HG02973 (cell line): ENCODE results near the gene IQCN.
A peak's percentile ranks its signal among the peaks of the same experiment; 100 is the strongest.

ENCODE experiments used
- ATAC-seq: cut with Tn5 transposase; IDR thresholded peaks from one replicate; pipeline ENCODE4 v1.9.1; 2021; ENCODE audit warnings: moderate library complexity; ENCODE audit not compliant: unreplicated experiment

Gene IQCN, protein sequence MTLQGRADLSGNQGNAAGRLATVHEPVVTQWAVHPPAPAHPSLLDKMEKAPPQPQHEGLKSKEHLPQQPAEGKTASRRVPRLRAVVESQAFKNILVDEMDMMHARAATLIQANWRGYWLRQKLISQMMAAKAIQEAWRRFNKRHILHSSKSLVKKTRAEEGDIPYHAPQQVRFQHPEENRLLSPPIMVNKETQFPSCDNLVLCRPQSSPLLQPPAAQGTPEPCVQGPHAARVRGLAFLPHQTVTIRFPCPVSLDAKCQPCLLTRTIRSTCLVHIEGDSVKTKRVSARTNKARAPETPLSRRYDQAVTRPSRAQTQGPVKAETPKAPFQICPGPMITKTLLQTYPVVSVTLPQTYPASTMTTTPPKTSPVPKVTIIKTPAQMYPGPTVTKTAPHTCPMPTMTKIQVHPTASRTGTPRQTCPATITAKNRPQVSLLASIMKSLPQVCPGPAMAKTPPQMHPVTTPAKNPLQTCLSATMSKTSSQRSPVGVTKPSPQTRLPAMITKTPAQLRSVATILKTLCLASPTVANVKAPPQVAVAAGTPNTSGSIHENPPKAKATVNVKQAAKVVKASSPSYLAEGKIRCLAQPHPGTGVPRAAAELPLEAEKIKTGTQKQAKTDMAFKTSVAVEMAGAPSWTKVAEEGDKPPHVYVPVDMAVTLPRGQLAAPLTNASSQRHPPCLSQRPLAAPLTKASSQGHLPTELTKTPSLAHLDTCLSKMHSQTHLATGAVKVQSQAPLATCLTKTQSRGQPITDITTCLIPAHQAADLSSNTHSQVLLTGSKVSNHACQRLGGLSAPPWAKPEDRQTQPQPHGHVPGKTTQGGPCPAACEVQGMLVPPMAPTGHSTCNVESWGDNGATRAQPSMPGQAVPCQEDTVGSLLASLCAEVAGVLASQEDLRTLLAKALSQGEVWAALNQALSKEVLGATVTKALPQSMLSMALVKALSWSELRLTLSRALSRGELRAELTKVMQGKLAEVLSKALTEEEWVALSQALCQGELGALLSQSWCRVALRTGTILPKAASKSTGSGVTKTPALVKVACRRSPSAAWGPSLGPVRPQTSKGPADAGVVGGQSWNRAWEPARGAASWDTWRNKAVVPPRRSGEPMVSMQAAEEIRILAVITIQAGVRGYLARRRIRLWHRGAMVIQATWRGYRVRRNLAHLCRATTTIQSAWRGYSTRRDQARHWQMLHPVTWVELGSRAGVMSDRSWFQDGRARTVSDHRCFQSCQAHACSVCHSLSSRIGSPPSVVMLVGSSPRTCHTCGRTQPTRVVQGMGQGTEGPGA (N-terminal part only)

DNA sequence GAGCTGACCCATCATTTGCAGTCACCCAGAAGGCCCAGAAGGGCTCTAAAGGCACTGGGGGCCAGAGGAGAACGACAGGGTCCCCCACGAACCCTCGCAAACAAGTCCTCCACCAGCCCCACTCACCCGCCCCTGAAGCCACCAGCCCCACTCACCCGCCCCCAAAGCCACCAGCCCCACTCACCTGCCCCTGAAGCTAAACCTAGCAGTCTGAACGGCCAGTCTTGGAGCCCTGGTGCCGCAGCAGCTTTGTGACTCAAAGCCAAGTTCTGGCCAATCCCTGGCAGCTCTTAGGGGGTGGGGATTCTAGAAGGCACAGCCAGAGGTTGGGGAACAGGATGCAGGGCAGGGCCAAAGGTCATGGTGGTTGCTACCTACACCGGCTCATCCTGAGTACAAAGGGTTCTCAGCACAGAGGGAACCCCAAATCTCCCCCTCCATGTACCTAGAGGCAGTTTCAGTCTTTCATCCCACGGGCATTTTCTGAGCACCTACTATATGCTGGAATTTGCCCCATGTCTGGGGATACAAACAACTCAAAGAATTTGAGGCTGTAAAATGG is at the start of gene IQCN:
TSS of gene IQCN (minus strand) at position 234 of the 562 bp plus-strand sequence. CDS start 4,974 bp downstream, outside the sequence.
- ATAC-seq: no peak

DNA sequence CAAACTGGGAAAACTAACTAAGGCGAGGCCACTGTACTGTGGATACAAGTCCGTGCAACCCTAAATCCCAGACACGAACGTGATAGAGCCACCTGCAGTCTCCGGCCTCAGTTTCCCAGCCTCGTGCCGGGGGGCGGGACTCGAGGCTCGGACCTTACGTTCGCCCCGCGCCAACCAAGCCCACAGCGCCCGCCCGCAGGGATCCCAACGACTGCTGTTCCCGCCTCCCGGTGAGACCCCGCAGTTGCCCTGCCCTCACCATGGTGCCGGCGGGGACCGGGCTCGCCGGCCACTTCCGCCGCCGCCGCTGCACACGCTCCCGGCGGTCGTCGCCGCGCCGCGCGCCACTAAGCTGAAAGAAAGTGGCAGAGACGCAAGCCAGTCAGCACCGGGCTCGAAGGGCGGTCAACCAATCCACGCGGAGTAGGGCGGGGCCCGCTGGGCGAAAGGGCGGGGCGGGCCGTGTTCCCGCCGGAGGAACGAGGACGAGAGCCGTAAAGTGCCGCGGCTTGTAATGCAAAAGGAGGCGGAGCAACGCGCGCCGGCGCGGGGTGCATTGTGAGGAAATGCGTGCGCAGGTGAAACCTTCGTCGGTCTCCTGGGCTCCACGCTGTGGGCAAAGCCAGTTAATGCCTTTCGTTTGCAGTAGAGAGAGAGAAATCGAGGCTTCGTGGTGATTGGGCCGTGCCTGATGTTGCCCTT is 48.7 kb upstream of the IQCN start, which contains the start of gene LSM4:
TSS of gene LSM4 (minus strand) at position 318 of the 702 bp plus-strand sequence. CDS start at position 262, 56 bp downstream.
- peak; percentile 88 for ATAC-seq

DNA sequence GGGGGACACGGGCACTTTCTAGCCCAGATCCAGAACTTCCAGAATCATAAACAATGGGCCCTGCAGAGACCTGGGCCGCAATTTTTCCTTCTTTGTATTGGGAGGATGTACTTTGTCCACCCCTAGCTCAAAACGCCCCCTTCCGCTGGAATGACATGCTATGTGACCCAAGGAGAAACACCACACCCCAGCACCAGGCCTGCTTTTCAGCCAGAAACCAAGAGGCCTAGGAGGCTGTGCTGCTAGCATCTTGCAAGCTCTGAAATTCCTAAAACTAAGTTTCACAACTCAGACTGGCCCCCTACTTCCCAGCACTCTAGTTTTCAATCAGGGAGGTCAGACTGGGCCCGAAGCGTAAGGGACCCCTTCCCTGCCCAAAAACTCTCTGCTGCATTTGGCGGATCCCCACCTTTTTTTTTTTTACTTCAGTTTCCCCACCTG is 48.1 kb upstream of the IQCN start:
- ATAC-seq: peak; percentile 25

DNA sequence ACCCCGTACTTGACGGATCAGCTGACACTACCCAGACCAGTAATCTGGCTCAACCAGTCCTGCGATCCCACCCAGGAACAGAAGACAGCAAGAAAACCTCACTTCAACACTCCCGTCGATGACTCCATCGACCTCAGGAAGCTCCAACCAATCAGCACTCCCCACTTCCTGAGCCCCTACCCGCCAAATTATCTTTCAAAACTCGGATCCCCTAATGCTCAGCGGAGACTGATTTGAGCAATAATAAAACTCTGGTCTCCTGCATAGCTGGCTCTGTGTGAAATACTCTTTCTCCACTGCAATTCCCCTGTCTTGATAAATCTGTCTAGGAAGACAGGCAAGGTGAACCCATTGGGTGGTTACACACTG is 47.5 kb upstream of the IQCN start:
- no peak for ATAC-seq

DNA sequence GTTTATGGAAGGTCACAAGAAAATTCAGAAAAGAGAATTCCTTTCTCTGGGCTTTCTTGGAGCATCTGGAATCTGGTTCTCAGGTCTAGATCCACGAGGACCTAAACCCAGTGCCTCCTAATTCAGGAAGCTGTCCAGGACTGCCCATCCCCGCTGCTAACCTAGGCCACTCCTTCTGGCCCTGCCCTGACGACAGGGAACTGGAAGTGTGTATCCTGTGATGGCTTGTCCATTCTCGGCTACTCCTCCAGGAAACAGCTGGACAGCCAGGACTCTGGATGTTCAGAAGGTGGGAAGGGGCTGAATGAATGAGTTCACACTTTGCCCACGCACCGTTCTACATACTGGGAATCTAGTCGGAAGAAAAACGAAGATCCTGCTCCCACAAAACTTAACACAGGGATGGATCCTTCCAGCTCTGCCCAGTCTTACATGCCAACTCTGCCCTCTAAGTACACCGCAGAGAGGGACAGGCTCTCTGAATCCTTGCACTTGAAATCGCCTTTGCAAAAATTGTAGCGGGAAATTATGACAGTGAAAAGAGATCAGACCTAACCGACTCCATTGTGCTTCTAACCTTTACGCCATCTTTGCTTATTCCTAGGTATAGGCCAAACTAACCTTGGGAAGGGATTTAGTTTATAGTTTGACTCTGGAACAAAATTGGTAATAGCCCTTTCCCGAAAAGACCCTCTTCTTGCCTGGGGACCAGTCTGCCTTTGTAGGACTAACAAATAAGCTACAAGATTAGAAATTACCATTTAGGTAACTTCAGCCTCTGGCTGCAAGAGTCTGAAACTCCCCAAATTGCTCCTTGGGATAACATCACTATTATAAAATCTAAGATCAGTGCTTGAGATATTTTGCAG is 46.8 kb upstream of the IQCN start:
- no peak for ATAC-seq

DNA sequence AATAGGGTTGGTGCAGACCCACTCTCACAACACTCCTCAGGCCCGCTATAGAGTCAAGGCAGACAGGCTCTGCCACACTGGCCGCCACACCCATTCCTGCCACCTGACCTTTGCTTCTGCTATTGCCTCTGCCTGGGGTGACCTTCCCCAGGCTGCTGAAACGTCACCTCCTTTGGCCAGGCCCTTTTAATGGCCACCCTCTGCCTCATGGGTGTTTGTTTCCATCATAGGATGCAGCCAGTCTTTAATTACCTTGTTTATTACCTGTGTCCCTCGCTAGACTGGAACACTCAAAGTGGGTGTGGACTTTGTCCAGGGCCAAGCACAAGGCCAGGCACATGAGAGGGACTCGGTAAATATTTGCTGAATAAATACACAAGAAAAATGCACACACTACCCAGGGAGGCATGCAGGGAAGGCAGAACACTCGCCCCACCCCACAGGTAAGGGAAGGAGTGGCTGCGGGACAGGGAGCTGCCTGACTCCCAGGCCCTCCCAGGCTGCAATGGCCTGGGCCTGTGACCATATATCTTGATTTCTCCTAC is 45.4 kb upstream of the IQCN start:
- no peak for ATAC-seq

DNA sequence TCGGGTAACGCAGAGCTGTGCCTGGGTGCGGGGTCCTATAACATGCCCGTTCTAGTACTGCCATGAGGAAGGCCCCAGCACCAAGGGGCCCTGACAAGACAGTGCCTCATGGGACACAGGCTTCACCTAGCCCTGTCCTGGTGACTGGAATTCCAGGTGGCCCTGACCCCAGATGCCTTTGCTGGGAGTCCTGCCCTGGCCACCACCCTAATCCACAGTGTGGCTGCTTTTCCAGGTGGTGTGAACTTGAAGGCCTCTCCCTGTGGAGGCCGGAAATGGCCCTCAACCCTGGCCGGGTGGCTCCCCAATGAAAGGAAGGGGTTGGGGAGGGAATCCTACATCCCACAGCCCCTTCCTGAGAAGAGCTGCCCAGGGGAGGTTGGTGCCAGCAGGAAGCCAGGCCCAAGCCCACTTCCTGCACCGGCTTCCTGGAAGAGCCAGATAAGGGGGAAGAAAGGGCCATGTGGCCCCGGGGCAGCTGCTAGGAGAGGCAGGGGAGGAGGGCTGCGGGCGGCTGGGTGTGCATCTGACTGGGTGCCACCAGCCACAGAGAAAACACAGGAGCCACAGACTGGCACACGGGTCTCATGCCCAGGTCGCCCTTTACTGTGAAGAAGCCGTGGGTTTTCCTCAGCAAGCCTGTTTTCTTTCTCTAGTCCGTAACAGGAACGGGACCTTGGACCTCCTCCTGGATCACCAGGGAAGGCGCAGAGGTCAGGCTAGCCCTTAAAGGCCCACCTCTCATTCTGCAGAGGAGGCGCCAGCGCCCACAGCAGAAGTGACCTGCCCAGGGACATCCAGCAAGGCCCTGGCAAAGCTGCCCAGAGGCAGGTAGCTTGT is 43.9 kb upstream of the IQCN start:
- no peak for ATAC-seq

DNA sequence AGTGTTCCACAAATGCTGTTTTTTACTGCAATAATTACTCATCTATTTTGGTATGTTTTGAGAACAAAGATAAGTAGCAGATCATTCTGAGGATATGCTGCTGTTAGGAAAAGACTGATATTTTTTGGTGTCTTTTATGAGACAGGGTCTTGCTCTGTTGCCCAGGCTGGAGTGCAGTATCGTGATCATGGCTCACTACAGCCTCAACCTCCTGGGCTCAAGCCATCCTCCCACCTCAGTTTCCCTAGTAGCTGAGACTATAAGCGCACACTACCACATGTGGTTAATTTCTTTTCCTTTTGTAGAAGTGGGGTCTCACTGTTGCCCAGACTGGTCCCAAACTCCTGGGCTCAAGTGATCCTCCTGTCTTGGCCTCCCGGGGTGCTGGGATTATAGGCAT is 39.1 kb upstream of the IQCN start:
- no peak for ATAC-seq

DNA sequence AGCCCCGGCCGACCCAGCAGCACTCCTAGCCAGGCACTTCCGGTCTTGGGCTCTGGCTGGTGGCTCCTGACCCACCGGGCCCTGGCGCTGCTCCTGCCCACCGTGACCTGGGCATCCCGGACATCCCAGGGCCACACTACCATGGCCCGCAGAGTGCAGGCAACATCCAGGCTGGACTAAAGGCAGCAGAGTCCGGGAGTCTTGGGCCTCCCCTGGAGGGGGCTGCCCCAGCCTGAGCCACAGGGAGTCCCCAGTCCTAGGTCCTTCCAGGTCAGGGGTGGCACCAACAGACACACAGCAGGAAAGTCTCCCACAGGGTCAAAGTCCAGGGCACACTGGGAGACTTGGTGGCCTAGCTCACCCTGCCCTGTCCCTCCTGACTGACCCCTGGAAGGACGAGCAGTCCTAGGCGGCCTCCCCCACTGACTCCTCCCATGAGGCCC is 37.9 kb upstream of the IQCN start:
- ATAC-seq: no peak

DNA sequence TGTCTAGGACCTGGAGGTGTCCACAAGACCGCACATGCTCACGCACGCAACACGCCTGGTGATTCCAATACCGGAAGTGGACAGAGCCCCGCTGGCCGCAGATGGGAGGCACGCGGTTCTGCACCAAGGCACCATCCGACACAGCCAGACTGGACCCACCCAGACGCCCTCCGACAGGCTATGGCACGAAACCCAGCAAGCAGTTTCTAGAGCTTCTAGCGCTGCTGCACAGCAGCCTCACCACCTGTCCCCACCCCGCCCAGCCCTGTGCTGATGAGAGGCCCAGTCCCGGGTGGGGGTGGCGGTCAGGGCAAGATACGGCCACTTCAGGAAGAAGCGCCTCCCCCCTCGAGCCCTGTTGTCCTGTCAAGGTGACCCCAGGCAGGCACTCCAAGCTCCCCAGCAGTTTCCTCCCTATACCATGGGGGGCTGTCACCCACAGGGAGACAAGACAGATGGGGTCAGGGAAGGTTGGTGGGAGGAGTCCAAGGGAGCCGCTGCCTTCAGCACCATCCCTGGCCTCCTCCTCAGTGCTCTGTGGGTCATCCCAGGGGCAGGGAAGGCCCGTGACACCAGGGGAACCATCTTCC is 37.3 kb upstream of the IQCN start:
- no peak for ATAC-seq

DNA sequence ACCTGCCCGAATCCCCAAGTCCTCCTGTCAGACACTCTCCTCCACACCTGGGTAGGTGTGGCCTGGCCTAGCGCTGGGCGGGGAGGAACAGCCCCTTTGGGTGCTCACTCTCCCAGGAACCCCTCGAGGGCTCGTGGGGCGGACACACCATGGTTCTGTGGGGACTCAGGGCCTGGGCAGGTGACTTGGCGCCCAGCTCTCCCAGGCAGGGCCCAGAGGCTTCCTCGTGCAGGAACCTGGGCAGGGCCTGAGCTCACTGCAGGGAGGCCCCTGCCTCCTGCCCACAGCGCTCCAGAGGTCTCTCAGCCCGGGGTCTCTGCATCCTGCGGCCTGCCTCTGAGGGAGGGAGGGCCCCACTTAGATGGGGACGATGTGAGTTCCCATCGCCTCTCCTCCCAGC is 36.7 kb upstream of the IQCN start:
- ATAC-seq: no peak

DNA sequence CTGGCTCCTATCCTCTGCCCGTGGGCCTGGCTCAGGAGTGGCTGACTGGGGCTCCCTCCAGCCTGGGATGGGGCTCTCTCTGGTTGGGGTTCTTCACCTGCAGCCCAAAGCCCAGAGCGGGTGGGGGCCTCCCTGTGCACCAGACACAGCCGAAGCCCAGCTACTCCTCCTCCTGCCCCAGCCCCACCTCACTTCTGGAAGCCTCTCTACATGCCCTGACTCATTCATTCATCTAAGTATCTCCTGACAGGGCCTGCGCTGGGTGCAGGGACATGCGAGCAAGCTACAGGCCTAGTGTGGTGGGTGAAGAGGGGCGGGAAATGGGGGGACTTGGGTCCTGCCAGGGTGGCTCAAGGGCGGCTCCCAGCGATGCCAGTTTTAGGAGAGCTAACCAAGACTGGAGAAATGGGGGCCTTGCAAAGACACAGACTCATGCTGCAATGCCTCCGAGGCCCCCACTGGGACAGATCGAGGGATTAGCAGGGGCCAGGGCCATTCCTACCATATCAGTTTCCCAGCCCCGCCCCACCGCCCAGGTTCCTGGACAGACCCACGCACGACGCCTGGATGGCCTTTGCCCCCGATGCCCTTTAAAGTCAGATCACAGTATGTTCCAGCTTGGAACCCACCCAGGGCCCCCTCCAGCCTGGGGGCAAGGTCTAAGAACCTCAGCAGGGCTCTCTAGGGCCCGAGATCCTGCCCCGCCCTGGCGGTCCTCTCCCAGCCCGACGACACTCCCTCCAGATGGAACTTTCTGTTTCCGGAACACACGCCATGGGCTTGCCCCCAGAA is 36.1 kb upstream of the IQCN start:
- ATAC-seq: no peak

DNA sequence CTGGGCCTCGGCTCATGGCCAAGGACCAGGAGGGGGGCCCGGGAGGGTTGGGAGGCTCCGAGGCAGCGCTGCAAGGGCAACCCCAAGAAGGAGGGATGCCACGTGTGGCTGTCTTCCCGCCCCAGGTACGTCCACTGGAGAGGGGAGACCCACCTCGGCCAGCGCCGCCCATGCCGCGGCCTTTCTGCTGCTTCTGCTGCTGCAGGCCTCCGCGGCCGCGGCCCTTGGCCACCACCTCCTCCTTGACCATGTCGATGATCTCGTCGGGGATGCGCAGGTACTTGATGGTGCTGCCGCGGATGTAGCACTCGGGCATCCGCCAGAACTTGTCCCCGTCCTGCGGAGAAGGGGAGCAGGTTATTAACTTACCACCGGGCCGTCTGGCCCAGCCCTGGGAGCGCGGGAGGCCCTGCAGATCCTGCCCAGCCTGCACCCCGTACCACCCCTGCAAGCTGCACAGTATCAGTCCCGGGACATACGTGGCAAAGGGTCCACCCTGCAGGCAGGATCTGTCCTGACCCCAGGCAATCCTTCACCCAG is 35.3 kb upstream of the IQCN start:
- ATAC-seq: no peak

DNA sequence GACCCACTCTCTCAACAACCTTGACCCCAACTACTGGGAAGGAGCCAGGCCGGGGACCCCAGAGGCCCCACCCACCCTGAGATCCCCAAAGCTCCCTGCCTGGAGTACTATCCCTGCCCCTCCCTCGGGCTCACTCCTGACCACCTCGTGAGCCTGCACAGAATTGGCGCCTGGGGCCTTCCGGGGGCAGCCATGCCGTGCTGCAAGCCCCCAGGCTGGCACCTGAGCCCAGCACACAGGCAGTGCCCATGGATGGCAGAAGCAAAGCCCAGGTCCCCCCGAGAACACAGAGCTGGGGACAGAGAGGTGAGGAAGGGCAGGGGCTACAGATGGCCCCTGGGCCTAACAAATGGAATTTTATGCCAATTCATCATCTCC is 34.7 kb upstream of the IQCN start:
- no peak for ATAC-seq

DNA sequence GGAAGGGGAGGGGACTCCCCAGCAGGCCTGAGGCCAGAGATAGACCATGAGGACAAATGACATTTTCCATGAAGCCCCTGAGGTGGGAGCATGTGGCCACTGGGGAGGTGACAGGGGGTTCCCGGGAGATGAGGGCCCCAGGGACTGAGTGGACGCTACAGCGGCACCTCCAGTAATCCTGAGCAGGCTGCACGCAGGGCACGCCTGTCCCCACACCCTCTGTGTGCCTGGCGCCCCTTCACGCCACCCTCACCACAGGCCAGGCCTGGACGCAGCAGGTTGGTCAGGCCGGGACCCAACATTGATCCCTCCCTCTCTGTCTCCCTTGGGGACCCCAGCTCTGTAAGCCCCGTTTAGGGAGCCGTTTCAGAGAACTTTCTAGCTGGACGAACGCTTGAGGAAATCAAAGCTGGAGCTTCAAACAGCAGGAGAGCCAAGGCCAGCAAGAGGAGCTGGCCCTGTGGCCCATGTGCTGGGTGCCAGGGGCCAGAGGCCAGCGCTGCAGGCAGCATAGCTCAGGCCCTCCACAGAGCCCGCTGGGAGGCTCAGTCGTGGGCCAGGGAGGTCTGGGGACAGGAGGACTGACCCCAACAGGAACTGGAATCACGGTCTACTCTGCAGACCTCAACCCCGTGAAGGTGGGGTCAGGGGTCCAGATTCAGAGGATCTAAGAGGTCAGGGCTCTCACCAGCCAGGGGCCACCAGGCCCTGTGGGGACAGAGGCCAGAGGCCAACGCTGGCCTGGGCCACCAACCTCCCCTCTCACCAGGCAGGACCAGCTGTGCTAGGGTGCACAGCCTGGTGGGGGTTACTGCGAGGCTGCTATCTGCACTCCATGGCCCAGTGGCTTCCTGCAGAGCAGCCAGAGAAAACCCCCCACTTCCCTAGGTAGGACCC is 34.0 kb upstream of the IQCN start:
- no peak for ATAC-seq
